Loucy (cell line): ENCODE data around the gene OR4K1.

Experiments used
- H2AFZ ChIP-seq: fragments of 200-600 bp; sonication (generic); 2 replicates; pipeline ENCODE4 v1.6.0; 2016; ENCODE audit warnings: antibody characterized with exemption, mild to moderate bottlenecking, low read length, moderate library complexity
- H3F3A ChIP-seq: fragments of 200-600 bp; 2 replicates; pipeline ENCODE4 v1.6.0; 2016; ENCODE audit warnings: antibody characterized with exemption, low read depth, mild to moderate bottlenecking
- H3K27me3 ChIP-seq: fragments of 200-600 bp; sonication (generic); 2 replicates; pipeline ENCODE4 v1.6.1; 2014; ENCODE audit warnings: low read length, mild to moderate bottlenecking; ENCODE audit not compliant: insufficient read depth, poor library complexity, severe bottlenecking
- H3K36me3 ChIP-seq: fragments of 200-600 bp; sonication (generic); 2 replicates; pipeline ENCODE4 v1.6.1; 2016; ENCODE audit warnings: low read length; ENCODE audit not compliant: insufficient read depth
- H3K4me1 ChIP-seq: fragments of 200-600 bp; sonication (generic); 2 replicates; pipeline ENCODE4 v1.5.1; 2014; ENCODE audit warnings: low read length, mild to moderate bottlenecking; ENCODE audit not compliant: insufficient read depth, poor library complexity, severe bottlenecking
- H3K4me2 ChIP-seq: fragments of 200-600 bp; sonication (generic); 2 replicates; pipeline ENCODE4 v1.6.0; 2014; ENCODE audit warnings: antibody characterized with exemption, low read length, low read depth, mild to moderate bottlenecking; ENCODE audit not compliant: poor library complexity, severe bottlenecking
- H3K4me3 ChIP-seq: fragments of 200-600 bp; sonication (generic); 2 replicates; pipeline ENCODE4 v1.5.1; 2014; ENCODE audit warnings: low read length, mild to moderate bottlenecking, mixed read lengths; ENCODE audit not compliant: poor library complexity, severe bottlenecking
- H3K79me2 ChIP-seq: fragments of 200-600 bp; sonication (generic); 2 replicates; pipeline ENCODE4 v1.6.1; 2014; ENCODE audit warnings: low read length; ENCODE audit not compliant: insufficient read depth
- H3K9ac ChIP-seq: fragments of 200-600 bp; sonication (generic); 2 replicates; pipeline ENCODE4 v1.6.0; 2014; ENCODE audit warnings: mild to moderate bottlenecking, low read depth, low read length, moderate library complexity; ENCODE audit not compliant: poor library complexity, severe bottlenecking
- H3K9me2 ChIP-seq: fragments of 200-600 bp; sonication (generic); replicated peaks from 2 replicates; pipeline ENCODE4 v1.6.1; 2016; ENCODE audit warnings: low read depth, low read length, mixed read lengths
- H3K9me3 ChIP-seq: fragments of 200-600 bp; sonication (generic); 2 replicates; pipeline ENCODE4 v1.6.1; 2014; ENCODE audit warnings: mild to moderate bottlenecking, antibody characterized with exemption, low read length, low read depth; ENCODE audit not compliant: insufficient read depth
- H4K20me1 ChIP-seq: fragments of 200-600 bp; sonication (generic); 2 replicates; pipeline ENCODE4 v1.6.0; 2014; ENCODE audit warnings: antibody characterized with exemption, low read length, mild to moderate bottlenecking; ENCODE audit not compliant: insufficient read depth, poor library complexity, severe bottlenecking
- CTCF ChIP-seq: fragments of 200-600 bp; sonication (generic); conservative IDR thresholded peaks from 2 replicates; pipeline ENCODE4 v1.5.1; 2014; ENCODE audit warnings: mild to moderate bottlenecking, antibody characterized with exemption, low read length
- EZH2phosphoT487 ChIP-seq: fragments of 200-600 bp; IDR thresholded peaks from 2 replicates; pipeline ENCODE4 v1.6.1; 2018; ENCODE audit warnings: antibody characterized with exemption, mild to moderate bottlenecking, moderate library complexity, borderline replicate concordance

The OR4K1 gene

GRCh38 chr14:19930617-19931016, at the start of gene OR4K1:
OR4K1 (plus strand) TSS chr14:19930917; CDS start chr14:19935667, 4,750 bp downstream.
- H3K9me3 ChIP-seq, result no peaks in the 10 kb centered on the region
- H3K4me1 ChIP-seq, result no peaks in the 10 kb centered on the region
- H2AFZ ChIP-seq, result no peak within 1 kb of the TSS
- H3K36me3 ChIP-seq, result no peaks in the 10 kb centered on the region
- no peak within 1 kb of the TSS for H3K4me3 ChIP-seq
- no peak for TF ChIP-seq CTCF
- no peak for TF ChIP-seq EZH2phosphoT487
- no peaks in the 10 kb centered on the region for H3F3A ChIP-seq
- H3K9ac ChIP-seq, result no peak within 1 kb of the TSS
- no peaks in the 10 kb centered on the region for H3K79me2 ChIP-seq
- no peaks in the 10 kb centered on the region for H4K20me1 ChIP-seq
- no peaks in the 10 kb centered on the region for H3K27me3 ChIP-seq
- no peak within 1 kb of the TSS for H3K4me2 ChIP-seq
- no peaks in the 10 kb centered on the region for H3K9me2 ChIP-seq

GRCh38 chr14:19895282-19895681, 35.4 kb upstream of the OR4K1 start:
- no peaks in the 10 kb centered on the region for H3K79me2 ChIP-seq
- peaks cover 9% of the 10 kb centered on the region; the same call in 1 of the 2 replicates for H3K9me3 ChIP-seq
- no peaks in the 10 kb centered on the region for H3F3A ChIP-seq
- no peaks in the 10 kb centered on the region for H3K36me3 ChIP-seq
- no peaks in the 10 kb centered on the region for H4K20me1 ChIP-seq
- no peak overlapping the region for H2AFZ ChIP-seq
- no peak overlapping the region for H3K4me2 ChIP-seq
- TF ChIP-seq CTCF (no peak), EZH2phosphoT487 (no peak)
- H3K4me1 ChIP-seq, result no peaks in the 10 kb centered on the region
- no peaks in the 10 kb centered on the region for H3K9me2 ChIP-seq
- no peak overlapping the region for H3K9ac ChIP-seq
- no peaks in the 10 kb centered on the region for H3K27me3 ChIP-seq
- H3K4me3 ChIP-seq, result no peak overlapping the region

- TF ChIP-seq CTCF (no peak), EZH2phosphoT487 (no peak)
- H3K9me3 ChIP-seq, result no peaks in the 10 kb centered on the region
- no peak overlapping the region for H3K4me3 ChIP-seq
- H3K9me2 ChIP-seq, result no peaks in the 10 kb centered on the region
- H3K9ac ChIP-seq, result no peak overlapping the region
- H3K4me1 ChIP-seq, result no peaks in the 10 kb centered on the region
- no peaks in the 10 kb centered on the region for H4K20me1 ChIP-seq
- no peak overlapping the region for H2AFZ ChIP-seq
- no peaks in the 10 kb centered on the region for H3F3A ChIP-seq
- H3K79me2 ChIP-seq, result no peaks in the 10 kb centered on the region
- H3K27me3 ChIP-seq, result no peaks in the 10 kb centered on the region
- no peak overlapping the region for H3K4me2 ChIP-seq
- H3K36me3 ChIP-seq, result no peaks in the 10 kb centered on the region
Measured at GRCh38 chr14:19900999-19901398, 29.7 kb upstream of the OR4K1 start.
